ENCODE measurements around the gene BPIFB6. TPM values are rescaled to one million over a fixed set of nuclear protein-coding genes. Genes with fewer than 3 reads are reported as not detected.

BPIFB6 gene
- polyA plus RNA-seq, 1 donor (not counting 4 experiments of a cell fraction or from before 2014, with no cell fraction given): not detected

- FAIRE-seq (no peak), DNase-seq (ENCODE audit: low read depth, low spot score) (no peak)
- H3K9me1 ChIP-seq (ENCODE audit: control insufficient read depth, extremely low read depth, insufficient read depth, low read length): no peaks in the 10 kb centered on the region
- H3K4me1 ChIP-seq (ENCODE audit: control insufficient read depth, extremely low read depth, insufficient read depth, low read length): peaks cover 4% of the 10 kb centered on the region
- H3K4me2 ChIP-seq (ENCODE audit: control insufficient read depth, extremely low read depth, insufficient read depth, low read depth, low read length): no peak overlapping the region
- H3K79me2 ChIP-seq (ENCODE audit: control insufficient read depth, insufficient read depth, low read length): no peaks in the 10 kb centered on the region
- dilution Hi-C loops (cut with MboI; ENCODE audit: extremely low pct_ligation_motif_present, low sequenced_read_pairs): no loop called here
- H3K4me3 ChIP-seq (ENCODE audit: control insufficient read depth in 2 of 3, extremely low read depth in 1 of 3, insufficient read depth in 2 of 3, low read depth in 1 of 3, low read length in 3 of 3): no peak overlapping the region
- no peak overlapping the region for H2AFZ ChIP-seq (ENCODE audit: control insufficient read depth, low read length)
- no peaks in the 10 kb centered on the region for H3K9me3 ChIP-seq (ENCODE audit: control insufficient read depth, low read depth, low read length)
- H4K20me1 ChIP-seq (ENCODE audit: control insufficient read depth, extremely low read depth, insufficient read depth, low read length): no peaks in the 10 kb centered on the region
- H3K27ac ChIP-seq (ENCODE audit: control insufficient read depth, insufficient read depth, low read length): no peak overlapping the region
- H3K9ac ChIP-seq (ENCODE audit: control insufficient read depth, extremely low read depth, insufficient read depth, low read length): no peak overlapping the region
- no peaks in the 10 kb centered on the region for H3K36me3 ChIP-seq (ENCODE audit: control insufficient read depth in 2 of 2, extremely low read depth in 1 of 2, insufficient read depth in 2 of 2, low read length in 2 of 2)
- peaks cover 4% of the 10 kb centered on the region for H3K27me3 ChIP-seq (ENCODE audit: control insufficient read depth, extremely low read depth, insufficient read depth, low read length)
- TF ChIP-seq EZH2 (IDR thresholded peaks at IDR 0.05; ENCODE audit: low read length): no peak
- TF ChIP-seq CTCF (optimal IDR thresholded peaks at IDR 0.05 in 1 of 3, IDR thresholded peaks at IDR 0.05 in 1 of 3, conservative IDR thresholded peaks at IDR 0.05 in 1 of 3; ENCODE audit: extremely low read depth in 1 of 3, insufficient read depth in 2 of 3, low read length in 3 of 3): no peak
Measured at GRCh38 chr20:33070111-33071053, 38.9 kb downstream of the BPIFB6 start.

- Histone ChIP-seq H4K20me1 (ENCODE audit: control insufficient read depth, extremely low read depth, insufficient read depth, low read length) (no peaks in the 10 kb centered on the region), H3K36me3 (ENCODE audit: control insufficient read depth in 2 of 2, extremely low read depth in 1 of 2, insufficient read depth in 2 of 2, low read length in 2 of 2) (no peaks in the 10 kb centered on the region), H3K4me1 (ENCODE audit: control insufficient read depth, extremely low read depth, insufficient read depth, low read length) (no peaks in the 10 kb centered on the region), H3K27me3 (ENCODE audit: control insufficient read depth, extremely low read depth, insufficient read depth, low read length) (peaks cover 4% of the 10 kb centered on the region), H3K9ac (ENCODE audit: control insufficient read depth, extremely low read depth, insufficient read depth, low read length) (no peak overlapping the region), H3K4me3 (ENCODE audit: control insufficient read depth in 2 of 3, extremely low read depth in 1 of 3, insufficient read depth in 2 of 3, low read depth in 1 of 3, low read length in 3 of 3) (no peak overlapping the region), H3K27ac (ENCODE audit: control insufficient read depth, insufficient read depth, low read length) (no peak overlapping the region), H3K9me1 (ENCODE audit: control insufficient read depth, extremely low read depth, insufficient read depth, low read length) (no peaks in the 10 kb centered on the region), H3K9me3 (ENCODE audit: control insufficient read depth, low read depth, low read length) (no peaks in the 10 kb centered on the region), H2AFZ (ENCODE audit: control insufficient read depth, low read length) (no peak overlapping the region), H3K4me2 (ENCODE audit: control insufficient read depth, extremely low read depth, insufficient read depth, low read depth, low read length) (no peak overlapping the region), H3K79me2 (ENCODE audit: control insufficient read depth, insufficient read depth, low read length) (no peaks in the 10 kb centered on the region)
- dilution Hi-C loops (cut with MboI; ENCODE audit: extremely low pct_ligation_motif_present, low sequenced_read_pairs): no loop called here
- TF ChIP-seq CTCF (optimal IDR thresholded peaks at IDR 0.05 in 1 of 3, IDR thresholded peaks at IDR 0.05 in 1 of 3, conservative IDR thresholded peaks at IDR 0.05 in 1 of 3; ENCODE audit: extremely low read depth in 1 of 3, insufficient read depth in 2 of 3, low read length in 3 of 3) (no peak), EZH2 (IDR thresholded peaks at IDR 0.05; ENCODE audit: low read length) (no peak)
- DNase-seq (ENCODE audit: low read depth, low spot score): no peak
- no peak for FAIRE-seq
Measured at GRCh38 chr20:33071198-33071597, 39.8 kb downstream of the BPIFB6 start.

Data from keratinocyte (primary cell).